Neural progenitor cell (in vitro differentiated cells): ENCODE measurements around the gene KMT5C. TPM values are rescaled to one million over a fixed set of nuclear protein-coding genes. Genes with fewer than 3 reads are reported as not detected.

Experiments
- DNase-seq: peaks from one replicate; pipeline ENCODE4 v3.0.0-alpha.2; 2016; ENCODE audit warnings: low spot score
- H2AFZ ChIP-seq: fragments of 200-600 bp; sonication (generic); replicated peaks from 2 replicates; pipeline ENCODE4 v1.6.1; 2016; ENCODE audit warnings: antibody characterized with exemption
- H3F3A ChIP-seq: fragments of 200-600 bp; sonication (generic); 2 replicates; pipeline ENCODE4 v1.6.1; 2016; ENCODE audit warnings: antibody characterized with exemption, low read depth
- H3K27ac ChIP-seq: fragments of 200-600 bp; sonication (generic); 2 replicates; pipeline ENCODE4 v1.5.1; 2016; ENCODE audit warnings: mild to moderate bottlenecking
- H3K27me3 ChIP-seq: fragments of 200-600 bp; sonication (generic); 2 replicates; pipeline ENCODE4 v1.6.1; 2016; ENCODE audit warnings: mild to moderate bottlenecking, moderate library complexity
- H3K36me3 ChIP-seq: fragments of 200-600 bp; sonication (generic); 2 replicates; pipeline ENCODE4 v1.5.1; 2016
- H3K4me1 ChIP-seq: fragments of 200-600 bp; sonication (generic); 2 replicates; pipeline ENCODE4 v1.6.1; 2016; ENCODE audit warnings: mixed run types
- H3K4me2 ChIP-seq: fragments of 200-600 bp; sonication (generic); 2 replicates; pipeline ENCODE4 v1.6.1; 2016
- H3K4me3 ChIP-seq: fragments of 200-600 bp; sonication (generic); 2 replicates; pipeline ENCODE4 v1.5.1; 2016
- H3K79me2 ChIP-seq: fragments of 200-600 bp; sonication (generic); 2 replicates; pipeline ENCODE4 v1.6.1; 2016; ENCODE audit warnings: low read depth
- H3K9ac ChIP-seq: fragments of 200-600 bp; sonication (generic); 2 replicates; pipeline ENCODE4 v1.6.1; 2016
- H3K9me3 ChIP-seq: fragments of 200-600 bp; sonication (generic); 2 replicates; pipeline ENCODE4 v1.5.1; 2016; ENCODE audit warnings: low read depth
- H4K20me1 ChIP-seq: fragments of 200-600 bp; sonication (generic); 2 replicates; pipeline ENCODE4 v1.6.1; 2016; ENCODE audit warnings: low read depth
- H3K27ac Mint-ChIP-seq: 3 replicates; pipeline ENCODE4 v1.8.0; 2021; ENCODE audit warnings: mixed read lengths
- H3K27me3 Mint-ChIP-seq: 2 replicates; pipeline ENCODE4 v1.8.0; 2022; ENCODE audit warnings: low read depth, mild to moderate bottlenecking, inconsistent platforms, moderate library complexity, mixed read lengths; ENCODE audit not compliant: insufficient read depth
- H3K36me3 Mint-ChIP-seq: 3 replicates; pipeline ENCODE4 v1.8.0; 2021; ENCODE audit warnings: mixed read lengths
- H3K4me1 Mint-ChIP-seq: 3 replicates; pipeline ENCODE4 v1.8.0; 2021; ENCODE audit warnings: mixed read lengths
- H3K4me3 Mint-ChIP-seq: 3 replicates; pipeline ENCODE4 v1.8.0; 2021; ENCODE audit warnings: mild to moderate bottlenecking, moderate library complexity, mixed read lengths
- H3K9me3 Mint-ChIP-seq: 3 replicates; pipeline ENCODE4 v1.8.0; 2020; ENCODE audit warnings: mixed read lengths
- CTCF ChIP-seq: fragments of 200-600 bp; sonication (generic); IDR thresholded peaks from 2 replicates; pipeline ENCODE4 v1.5.1; 2017; ENCODE audit warnings: antibody characterized with exemption, mild to moderate bottlenecking
- EZH2 ChIP-seq: fragments of 200-600 bp; sonication (generic); IDR thresholded peaks from 2 replicates; pipeline ENCODE4 v1.6.1; 2017; ENCODE audit warnings: antibody characterized with exemption, mild to moderate bottlenecking, moderate library complexity
- EZH2phosphoT487 ChIP-seq: fragments of 200-600 bp; sonication (generic); IDR thresholded peaks from 2 replicates; pipeline ENCODE4 v1.6.1; 2017; ENCODE audit warnings: antibody characterized with exemption
- total RNA-seq: library from RNA; depleted of rRNA; stranded (reverse); fragments of >200 nt; gene quantifications from 2 replicates; pipeline ENCODE4 v1.2.3, GENCODE V29; 2015; ENCODE audit warnings: low replicate concordance

The KMT5C gene
- total RNA-seq, 1 donor from 2014 or later: 21.1 TPM

GRCh38 chr19:55373993-55374757 is 34.5 kb downstream of the KMT5C start:
- Mint-ChIP-seq H3K4me1 (peaks cover 31% of the 10 kb centered on the region), H3K27me3 (peaks cover 33% of the 10 kb centered on the region), H3K36me3 (no peaks in the 10 kb centered on the region), H3K9me3 (no peaks in the 10 kb centered on the region), H3K4me3 (peak overlapping the region; percentile 40), H3K27ac (peak overlapping the region; percentile 57)
- no peak overlapping the region for H3K9ac ChIP-seq
- peak overlapping the region; percentile 54 for H3K4me2 ChIP-seq
- TF ChIP-seq EZH2phosphoT487: no peak
- TF ChIP-seq CTCF: no peak
- TF ChIP-seq EZH2: no peak
- H3F3A ChIP-seq: peaks cover 30% of the 10 kb centered on the region
- H3K27ac ChIP-seq: no peak overlapping the region
- H3K4me1 ChIP-seq: peaks cover 42% of the 10 kb centered on the region
- no peaks in the 10 kb centered on the region for H4K20me1 ChIP-seq
- no peaks in the 10 kb centered on the region for H3K9me3 ChIP-seq
- DNase-seq: peak; percentile 60
- H3K27me3 ChIP-seq: peaks cover 86% of the 10 kb centered on the region
- H3K4me3 ChIP-seq: no peak overlapping the region
- H3K36me3 ChIP-seq: no peaks in the 10 kb centered on the region
- no peaks in the 10 kb centered on the region for H3K79me2 ChIP-seq
- H2AFZ ChIP-seq: no peak overlapping the region

DNA sequence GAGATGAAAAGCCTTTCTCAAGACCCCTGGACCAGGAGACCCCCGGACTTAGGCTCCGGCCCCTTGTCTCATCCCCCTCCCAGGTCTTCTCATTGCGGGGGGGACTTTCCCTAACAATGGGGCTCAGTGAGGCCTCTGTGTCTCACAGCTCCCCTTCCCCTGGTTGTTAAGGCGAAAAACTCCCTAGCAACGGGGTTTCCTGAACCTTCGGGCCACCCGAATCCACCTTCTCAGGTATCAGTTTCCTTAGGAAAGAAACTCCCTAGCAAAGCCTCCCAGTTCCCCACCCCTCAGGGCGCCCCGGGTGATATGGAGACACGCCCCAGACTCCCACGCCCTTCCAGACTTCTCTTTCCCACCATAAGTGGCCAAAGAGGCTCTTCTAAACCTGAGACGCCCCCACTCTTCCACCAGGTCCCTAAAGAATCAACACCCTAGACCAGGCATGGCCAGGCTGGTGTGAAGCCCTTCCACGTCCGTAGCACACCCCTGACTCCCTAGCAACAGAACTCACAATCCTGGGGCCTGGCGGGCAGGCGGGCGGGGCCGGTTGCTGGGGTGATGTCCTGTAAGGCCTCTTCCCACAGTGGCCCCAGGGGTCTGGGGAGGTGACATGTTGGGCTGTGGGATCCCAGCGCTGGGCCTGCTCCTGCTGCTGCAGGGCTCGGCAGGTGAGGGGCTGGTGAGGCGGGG is 36.7 kb downstream of the KMT5C start, which contains the start of gene TMEM190:
Gene TMEM190 (plus strand): TSS at position 586 of the 693 bp plus-strand sequence. CDS start 28 bp downstream, at position 614.
- H3K4me3 Mint-ChIP-seq: no peak within 1 kb of the TSS
- no peaks in the 10 kb centered on the region for H3K36me3 Mint-ChIP-seq
- H3K9me3 Mint-ChIP-seq: no peaks in the 10 kb centered on the region
- peak; percentile 46 for DNase-seq
- no peak for TF ChIP-seq CTCF
- peak; percentile 33 for TF ChIP-seq EZH2
- peaks cover 25% of the 10 kb centered on the region for H3K27me3 Mint-ChIP-seq
- Histone ChIP-seq H3K27ac (no peak within 1 kb of the TSS), H3K79me2 (no peaks in the 10 kb centered on the region), H2AFZ (peak within 1 kb of the TSS; percentile 73), H3K9ac (no peak within 1 kb of the TSS), H4K20me1 (no peaks in the 10 kb centered on the region), H3K4me2 (peak within 1 kb of the TSS; percentile 84), H3K4me3 (peak within 1 kb of the TSS; percentile 39), H3K36me3 (no peaks in the 10 kb centered on the region), H3K4me1 (peaks cover 42% of the 10 kb centered on the region), H3F3A (peaks cover 30% of the 10 kb centered on the region), H3K9me3 (no peaks in the 10 kb centered on the region), H3K27me3 (peaks cover 65% of the 10 kb centered on the region)
- no peak within 1 kb of the TSS for H3K27ac Mint-ChIP-seq
- H3K4me1 Mint-ChIP-seq: peaks cover 24% of the 10 kb centered on the region

DNA sequence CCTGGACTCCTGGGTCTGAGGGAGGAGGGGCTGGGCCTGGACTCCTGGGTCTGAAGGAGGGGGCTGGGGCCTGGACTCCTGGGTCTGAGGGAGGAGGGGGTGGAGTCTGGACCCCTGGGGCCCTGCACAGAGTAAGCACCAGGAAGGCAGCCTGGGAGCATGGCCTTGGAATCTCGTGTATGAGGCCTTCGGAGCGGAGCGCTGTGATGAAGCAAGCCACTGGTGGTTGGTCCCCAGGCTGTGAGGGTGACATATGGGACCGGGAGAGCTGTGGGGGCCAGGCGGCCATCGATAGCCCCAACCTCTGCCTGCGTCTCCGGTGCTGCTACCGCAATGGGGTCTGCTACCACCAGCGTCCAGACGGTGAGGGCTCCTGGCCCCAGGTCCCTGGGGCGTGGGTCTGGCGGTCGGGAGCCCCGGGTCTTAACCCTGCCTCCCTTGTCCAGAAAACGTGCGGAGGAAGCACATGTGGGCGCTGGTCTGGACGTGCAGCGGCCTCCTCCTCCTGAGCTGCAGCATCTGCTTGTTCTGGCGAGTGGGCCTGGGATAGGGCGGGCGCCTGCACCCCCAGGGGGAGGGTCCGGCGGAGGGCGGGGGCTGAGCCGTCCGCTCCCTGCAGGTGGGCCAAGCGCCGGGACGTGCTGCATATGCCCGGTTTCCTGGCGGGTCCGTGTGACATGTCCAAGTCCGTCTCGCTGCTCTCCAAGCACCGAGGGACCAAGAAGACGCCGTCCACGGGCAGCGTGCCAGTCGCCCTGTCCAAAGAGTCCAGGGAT is 37.9 kb downstream of the KMT5C start:
- Mint-ChIP-seq H3K4me3 (no peak overlapping the region), H3K36me3 (no peaks in the 10 kb centered on the region), H3K27me3 (peaks cover 19% of the 10 kb centered on the region), H3K9me3 (peaks cover 4% of the 10 kb centered on the region), H3K27ac (no peak overlapping the region), H3K4me1 (peaks cover 20% of the 10 kb centered on the region)
- no peaks in the 10 kb centered on the region for H3K9me3 ChIP-seq
- no peaks in the 10 kb centered on the region for H3K79me2 ChIP-seq
- H3K27me3 ChIP-seq: peaks cover 61% of the 10 kb centered on the region
- H4K20me1 ChIP-seq: no peaks in the 10 kb centered on the region
- H3K9ac ChIP-seq: no peak overlapping the region
- DNase-seq: peak; percentile 66
- H3K4me1 ChIP-seq: peaks cover 42% of the 10 kb centered on the region
- H3K4me3 ChIP-seq: peak overlapping the region; percentile 39
- H3K36me3 ChIP-seq: no peaks in the 10 kb centered on the region
- peaks cover 30% of the 10 kb centered on the region for H3F3A ChIP-seq
- no peak overlapping the region for H3K27ac ChIP-seq
- H3K4me2 ChIP-seq: peak overlapping the region; percentile 84
- H2AFZ ChIP-seq: peak overlapping the region; percentile 73
- TF ChIP-seq CTCF (no peak), EZH2phosphoT487 (no peak), EZH2 (no peak)
